Stimulated activated CD8-positive, alpha-beta memory T cell treated with anti-CD3 and anti-CD28 coated beads, Interleukin-4, amount 100 ng/mL, for 48 hours (primary cell): Measurements from ENCODE around the gene B4GALNT2.
"Not testable (repeated sequence)": the region's sequence is repeated elsewhere in the genome, so short reads cannot be mapped to it uniquely, and the experiment has no call there.

ENCODE experiments used
- DNase-seq: peaks from one replicate; pipeline ENCODE4 v3.0.0-alpha.2; 2020

B4GALNT2 gene

GRCh38 chr17:49132699-49133364, at the start of gene B4GALNT2:
Gene B4GALNT2, plus strand, starts transcription at chr17:49132769. Its CDS starts 24 bp downstream, at chr17:49132793.
- peak; percentile 32 for DNase-seq

- not testable (repeated sequence) for DNase-seq
Observed at GRCh38 chr17:49085046-49085445, 47.5 kb upstream of the B4GALNT2 start.

GRCh38 chr17:49085565-49086315, 46.8 kb upstream of the B4GALNT2 start:
- DNase-seq = no peak

GRCh38 chr17:49086316-49086605, 46.3 kb upstream of the B4GALNT2 start:
- DNase-seq = no peak

GRCh38 chr17:49086649-49087048, 45.9 kb upstream of the B4GALNT2 start:
- no peak for DNase-seq

GRCh38 chr17:49089094-49089493, 43.5 kb upstream of the B4GALNT2 start:
- DNase-seq = no peak

- DNase-seq = no peak
Observed at GRCh38 chr17:49090878-49091594, 41.5 kb upstream of the B4GALNT2 start.

GRCh38 chr17:49093131-49093530, 39.4 kb upstream of the B4GALNT2 start:
- DNase-seq = no peak

- DNase-seq = no peak
Observed at GRCh38 chr17:49100601-49101000, 32.0 kb upstream of the B4GALNT2 start.

- no peak for DNase-seq
Observed at GRCh38 chr17:49101054-49101534, 31.5 kb upstream of the B4GALNT2 start.

- DNase-seq = not testable (repeated sequence)
Observed at GRCh38 chr17:49103360-49103759, 29.2 kb upstream of the B4GALNT2 start.

- no peak for DNase-seq
Observed at GRCh38 chr17:49104511-49105074, 28.0 kb upstream of the B4GALNT2 start.

GRCh38 chr17:49106321-49107210, 26.0 kb upstream of the B4GALNT2 start:
- no peak for DNase-seq

- DNase-seq = no peak
Observed at GRCh38 chr17:49107211-49107557, 25.4 kb upstream of the B4GALNT2 start.

- no peak for DNase-seq
Observed at GRCh38 chr17:49108318-49108717, 24.3 kb upstream of the B4GALNT2 start.

GRCh38 chr17:49110509-49110908, 22.1 kb upstream of the B4GALNT2 start:
- no peak for DNase-seq

GRCh38 chr17:49111934-49112333, 20.6 kb upstream of the B4GALNT2 start:
- no peak for DNase-seq

- no peak for DNase-seq
Observed at GRCh38 chr17:49112936-49113335, 19.6 kb upstream of the B4GALNT2 start.

- DNase-seq = no peak
Observed at GRCh38 chr17:49114703-49115102, 17.9 kb upstream of the B4GALNT2 start.

GRCh38 chr17:49117587-49118230, 14.9 kb upstream of the B4GALNT2 start:
- no peak for DNase-seq

GRCh38 chr17:49120166-49120565, 12.4 kb upstream of the B4GALNT2 start:
- no peak for DNase-seq

- no peak for DNase-seq
Observed at GRCh38 chr17:49121696-49122292, 10.8 kb upstream of the B4GALNT2 start.
